Small intestine (tissue), 7 donors: ENCODE results near the gene ARHGAP10. TPM values are rescaled to one million over a fixed set of nuclear protein-coding genes. Genes with fewer than 3 reads are reported as not detected.
"Not testable (repeated sequence)": the region's sequence is repeated elsewhere in the genome, so short reads cannot be mapped to it uniquely, and the experiment has no call there.

Experiments used
- DNase-seq, 2 donors: peaks; one replicate each; pipeline versions ENCODE4 v3.0.0 to v3.0.0-alpha.2; 2013
- FAIRE-seq: peaks from 2 replicates; lab custom pipeline; 2012; peaks lifted over from hg19 to GRCh38; lab: Jason Lieb, UNC
- H3K27ac ChIP-seq, 3 donors: one replicate each; pipeline ENCODE4 v1.5.1; 2013; ENCODE audit warnings: low read length in 2 of 3, mild to moderate bottlenecking in 2 of 3, control low read depth in 1 of 3, inconsistent platforms in 1 of 3, low read depth in 1 of 3, moderate library complexity in 1 of 3
- H3K27me3 ChIP-seq, 3 donors: one replicate each; pipeline ENCODE4 v1.6.1; 2013; ENCODE audit warnings: low read length in 3 of 3, inconsistent platforms in 1 of 3; ENCODE audit not compliant: control insufficient read depth in 3 of 3, insufficient read depth in 3 of 3
- H3K36me3 ChIP-seq, 3 donors: one replicate each; pipeline ENCODE4 v1.6.1; 2013; ENCODE audit warnings: low read length in 3 of 3, inconsistent platforms in 1 of 3, low read depth in 1 of 3, mild to moderate bottlenecking in 1 of 3, moderate library complexity in 1 of 3; ENCODE audit not compliant: control insufficient read depth in 3 of 3, insufficient read depth in 2 of 3
- H3K4me1 ChIP-seq, 3 donors: one replicate each; pipeline ENCODE4 v1.6.1; 2013; ENCODE audit warnings: low read length in 2 of 3, inconsistent platforms in 1 of 3, low read depth in 1 of 3, mild to moderate bottlenecking in 1 of 3, moderate library complexity in 1 of 3; ENCODE audit not compliant: control insufficient read depth in 3 of 3, insufficient read depth in 2 of 3
- H3K4me3 ChIP-seq, 3 donors: one replicate each; pipeline ENCODE4 v1.5.1; 2013; ENCODE audit warnings: low read length in 3 of 3, control low read depth in 1 of 3, inconsistent platforms in 1 of 3, low read depth in 1 of 3, mild to moderate bottlenecking in 1 of 3, moderate library complexity in 1 of 3
- H3K9me3 ChIP-seq, 2 donors: one replicate each; pipeline ENCODE4 v1.6.1; 2013; ENCODE audit warnings: low read depth in 1 of 2, low read length in 1 of 2; ENCODE audit not compliant: control insufficient read depth in 2 of 2, insufficient read depth in 1 of 2
- WGBS, 3 donors: extraction: QIAGEN DNeasy Blood & Tissue Kit; methylation state at CpG; one replicate each; pipeline ENCODE4 v1.1.7; 2013; 5-methylcytosine and 5-hydroxymethylcytosine counted together
- polyA plus RNA-seq, 4 donors: library from polyadenylated mRNA; stranded (reverse) in 3 of 4; unstranded in 1 of 4; fragments of 200-250 nt in 3 of 4; fragments of 120-200 nt in 1 of 4; gene quantifications; one replicate each; pipeline versions ENCODE4 v1.2.1 to v1.2.3, GENCODE V29; 2013
- donor health status: healthy with polysubstance abuse.
- donor health status: control.
- donor health status: control.
- donor health status: Bipolar disorder and iron deficiency.
- donor health status: healthy.

ARHGAP10 gene
- polyA plus RNA-seq, 4 donors, result 3.4 to 13.2 (median 6.7) TPM

- H3K4me1 ChIP-seq, H3K9me3 ChIP-seq, DNase-seq, H3K27ac ChIP-seq, H3K4me3 ChIP-seq, FAIRE-seq, H3K27me3 ChIP-seq: not testable (repeated sequence)
- H3K36me3 ChIP-seq, result peaks cover 2 to 21% (median 6%) of the 10 kb centered on the region in 3 donors
- 95 to 97% (median 96%) methylated on average over 4 of the region's 4 CpGs for WGBS, 3 donors
Measured at GRCh38 chr4:148083073-148083472, 351.2 kb downstream of the ARHGAP10 start.

- Histone ChIP-seq H3K4me1 (no peaks in the 10 kb centered on the region), H3K27me3 (no peaks in the 10 kb centered on the region), H3K4me3 (no peak overlapping the region), H3K36me3 (peaks cover 0 to 13% (median 0%) of the 10 kb centered on the region in 3 donors), H3K9me3 (no peaks in the 10 kb centered on the region), H3K27ac (no peak overlapping the region)
- 88 to 96% (median 90%) methylated on average over 6 of the region's 6 CpGs for WGBS, 3 donors
- FAIRE-seq (no peak), DNase-seq (no peak)
Measured at GRCh38 chr4:148089624-148090023, 357.7 kb downstream of the ARHGAP10 start.

- DNase-seq (no peak), FAIRE-seq (no peak)
- WGBS, 3 donors, result 87 to 91% (median 90%) methylated on average over 6 of the region's 6 CpGs
- no peaks in the 10 kb centered on the region for H3K27me3 ChIP-seq
- no peak overlapping the region for H3K27ac ChIP-seq
- no peaks in the 10 kb centered on the region for H3K4me1 ChIP-seq
- peaks cover 0 to 13% (median 0%) of the 10 kb centered on the region in 3 donors for H3K36me3 ChIP-seq
- H3K4me3 ChIP-seq, result no peak overlapping the region
- no peaks in the 10 kb centered on the region for H3K9me3 ChIP-seq
Measured at GRCh38 chr4:148090029-148090428, 358.1 kb downstream of the ARHGAP10 start.

GRCh38 chr4:148090503-148091476, 358.9 kb downstream of the ARHGAP10 start:
- FAIRE-seq (no peak), DNase-seq (no peak)
- no peaks in the 10 kb centered on the region for H3K9me3 ChIP-seq
- H3K4me1 ChIP-seq, result no peaks in the 10 kb centered on the region
- H3K27ac ChIP-seq, result no peak overlapping the region
- WGBS, 3 donors, result 91 to 94% (median 93%) methylated on average over 17 of the region's 17 CpGs
- H3K27me3 ChIP-seq, result no peaks in the 10 kb centered on the region
- no peak overlapping the region for H3K4me3 ChIP-seq
- H3K36me3 ChIP-seq, result peaks cover 0 to 19% (median 0%) of the 10 kb centered on the region in 3 donors

- Histone ChIP-seq H3K27me3 (no peaks in the 10 kb centered on the region), H3K36me3 (peaks cover 0 to 19% (median 0%) of the 10 kb centered on the region in 3 donors), H3K4me1 (no peaks in the 10 kb centered on the region), H3K4me3 (no peak overlapping the region), H3K27ac (no peak overlapping the region), H3K9me3 (no peaks in the 10 kb centered on the region)
- 84 to 92% (median 85%) methylated on average over 4 of the region's 4 CpGs for WGBS, 3 donors
- DNase-seq, result no peak
- no peak for FAIRE-seq
Measured at GRCh38 chr4:148091896-148092295, 360.0 kb downstream of the ARHGAP10 start.

- no peak overlapping the region for H3K27ac ChIP-seq
- 93 to 97% (median 95%) methylated on average over 11 of the region's 11 CpGs for WGBS, 3 donors
Measured at GRCh38 chr4:148092316-148093014, 360.6 kb downstream of the ARHGAP10 start.

GRCh38 chr4:148093065-148093464, 361.2 kb downstream of the ARHGAP10 start:
- Histone ChIP-seq H3K27me3 (no peaks in the 10 kb centered on the region), H3K36me3 (peaks cover 0 to 19% (median 0%) of the 10 kb centered on the region in 3 donors), H3K27ac (no peak overlapping the region), H3K4me1 (no peaks in the 10 kb centered on the region), H3K9me3 (no peaks in the 10 kb centered on the region), H3K4me3 (no peak overlapping the region)
- FAIRE-seq (no peak), DNase-seq (no peak)
- 95 to 98% (median 96%) methylated on average over 5 of the region's 5 CpGs for WGBS, 3 donors

More at GRCh38 chr4:148092316-148093014, 360.6 kb downstream of the ARHGAP10 start:
- Histone ChIP-seq H3K4me3 (no peak overlapping the region), H3K27me3 (no peaks in the 10 kb centered on the region), H3K9me3 (no peaks in the 10 kb centered on the region), H3K4me1 (no peaks in the 10 kb centered on the region), H3K36me3 (peaks cover 0 to 19% (median 0%) of the 10 kb centered on the region in 3 donors)
- DNase-seq, result no peak
- no peak for FAIRE-seq

GRCh38 chr4:148094149-148094548, 362.3 kb downstream of the ARHGAP10 start:
- Histone ChIP-seq H3K4me3 (no peak overlapping the region), H3K27me3 (no peaks in the 10 kb centered on the region), H3K4me1 (no peaks in the 10 kb centered on the region), H3K9me3 (no peaks in the 10 kb centered on the region), H3K36me3 (peaks cover 0 to 21% (median 0%) of the 10 kb centered on the region in 3 donors), H3K27ac (no peak overlapping the region)
- 86 to 96% (median 89%) methylated on average over 1 of the region's 1 CpG for WGBS, 3 donors
- DNase-seq (no peak), FAIRE-seq (no peak)
